Spleen (tissue), 11 donors: ENCODE results near the gene ADGRB2. TPM values are rescaled to one million over a fixed set of nuclear protein-coding genes. Genes with fewer than 3 reads are reported as not detected.
A peak's percentile ranks its signal among the peaks of the same experiment; 100 is the strongest.

Experiments used
- DNase-seq: peaks from one replicate; pipeline ENCODE4 v3.0.0-alpha.2; 2020
- H3K27ac ChIP-seq, 8 donors: fragments of 200-600 bp; sonication (generic) in 7 of 8; 1 replicate in 4 of 8; 2 replicates in 4 of 8; pipeline versions ENCODE4 v1.5.0 to v1.8.0; 2016 to 2021; ENCODE audit warnings: inconsistent platforms in 4 of 8, mild to moderate bottlenecking in 4 of 8, moderate library complexity in 1 of 8
- H3K27me3 ChIP-seq, 7 donors: fragments of 200-600 bp; sonication (generic) in 6 of 7; replicated peaks in 1 of 7; 1 replicate in 4 of 7; 2 replicates in 3 of 7; pipeline versions ENCODE4 v1.5.0 to v1.8.0; 2016 to 2021; ENCODE audit warnings: inconsistent platforms in 3 of 7, mild to moderate bottlenecking in 1 of 7
- H3K36me3 ChIP-seq, 6 donors: fragments of 200-600 bp; sonication (generic) in 5 of 6; 1 replicate in 4 of 6; 2 replicates in 2 of 6; pipeline versions ENCODE4 v1.5.0 to v1.8.0; 2016 to 2021; ENCODE audit warnings: inconsistent platforms in 2 of 6
- H3K4me1 ChIP-seq, 6 donors: fragments of 200-600 bp; sonication (generic) in 5 of 6; 1 replicate in 3 of 6; 2 replicates in 3 of 6; pipeline versions ENCODE4 v1.5.0 to v1.8.0; 2016 to 2021; ENCODE audit warnings: inconsistent platforms in 3 of 6
- H3K4me3 ChIP-seq, 8 donors: fragments of 200-600 bp; sonication (generic) in 7 of 8; 1 replicate in 4 of 8; 2 replicates in 4 of 8; pipeline versions ENCODE4 v1.5.0 to v1.8.0; 2016 to 2021; ENCODE audit warnings: inconsistent platforms in 4 of 8, mild to moderate bottlenecking in 4 of 8, moderate library complexity in 2 of 8
- H3K9me3 ChIP-seq, 8 donors: fragments of 200-600 bp; sonication (generic) in 7 of 8; 1 replicate in 4 of 8; 2 replicates in 4 of 8; pipeline versions ENCODE4 v1.5.0 to v1.8.0; 2016 to 2021; ENCODE audit warnings: inconsistent platforms in 4 of 8
- CTCF ChIP-seq, 11 experiments: fragments of 200-600 bp in 7 of 11; fragments of 450-650 bp in 4 of 11; sonication (generic) in 4 of 11; IDR thresholded peaks in 8 of 11; conservative IDR thresholded peaks in 3 of 11; 1 replicate in 7 of 11; 2 replicates in 4 of 11; pipeline versions ENCODE4 v1.4.0 to v1.8.0; 2016 to 2021; ENCODE audit warnings: antibody characterized with exemption in 11 of 11, inconsistent platforms in 4 of 11, mild to moderate bottlenecking in 1 of 11
- POLR2A ChIP-seq, 3 donors: fragments of 450-650 bp; IDR thresholded peaks; one replicate each; pipeline ENCODE4 v1.5.1; 2017; ENCODE audit warnings: antibody characterized with exemption in 3 of 3, mild to moderate bottlenecking in 1 of 3
- POLR2AphosphoS5 ChIP-seq, 3 donors: sonication (generic); formaldehyde crosslinking; IDR thresholded peaks; one replicate each; pipeline ENCODE4 v1.5.1; 2017; ENCODE audit warnings: antibody characterized with exemption in 3 of 3
- WGBS, 5 donors: extraction: QIAGEN DNeasy Blood & Tissue Kit in 3 of 5; methylation state at CpG; one replicate each; pipeline versions ENCODE4 v1.1.5 to v1.1.7; 2013 to 2018; 5-methylcytosine and 5-hydroxymethylcytosine counted together
- intact Hi-C: fragments of 100-400 bp; cut with DNase I; formaldehyde crosslinking; loops from one replicate; pipeline ENCODE4 v1.15.0; 2023; ENCODE audit warnings: low total_unique reads
- polyA plus RNA-seq, 3 donors: library from polyadenylated mRNA; stranded (reverse); fragments of 200-250 nt; gene quantifications; one replicate each; pipeline ENCODE4 v1.2.1, GENCODE V29; 2013
- total RNA-seq, 7 donors: library from RNA; depleted of rRNA in 3 of 7; stranded (reverse); fragments of >200 nt in 3 of 7; fragmentation: NEBNext Ultra II Directional in 4 of 7; extraction: Animal tissue kit (Norgen Biotek cat#: 25700) in 4 of 7; gene quantifications; one replicate each; pipeline versions ENCODE4 v1.1.0 to v1.2.1, GENCODE V29; 2016 to 2021
- donor health status: healthy with polysubstance abuse.
- donor health status: DM: no; HTN: no; CAD: no; lungs with moderate emphysema.
- donor health status: DM: no; HTN: no; CAD: no.
- donor health status: Bipolar disorder and iron deficiency.
- donor health status: healthy.
- donor health status: DM: no; HTN: no; CAD: no.
- donor health status: DM: yes; HTN: yes; CAD: no.

The ADGRB2 gene
- total and polyA plus RNA-seq, 10 donors: 0.52 to 5.1 (median 1.5) TPM

GRCh38 chr1:31793586-31794285 lies 29.6 kb upstream of the ADGRB2 start:
- H3K27me3 ChIP-seq: peaks cover 0 to 16% (median 0%) of the 10 kb centered on the region in 7 donors
- intact Hi-C loops: loop anchor here (10.0 kb wide), 1 partner anchor 219 kb away; the partner anchor contains the start of gene TINAGL1
- no peaks in the 10 kb centered on the region for H3K36me3 ChIP-seq
- peaks cover 0 to 17% (median 12%) of the 10 kb centered on the region in 6 donors for H3K4me1 ChIP-seq
- no peak overlapping the region for H3K27ac ChIP-seq
- DNase-seq: peak; percentile 68
- no peak overlapping the region for H3K4me3 ChIP-seq
- 76 to 87% (median 80%) methylated on average over 10 to 13 of the region's 13 CpGs for WGBS, 5 donors
- no peak for TF ChIP-seq POLR2AphosphoS5 (IDR thresholded peaks at IDR 0.05)
- no peak for TF ChIP-seq CTCF (IDR thresholded peaks at IDR 0.05 in 8 of 11, conservative IDR thresholded peaks at IDR 0.05 in 3 of 11)
- TF ChIP-seq POLR2A (IDR thresholded peaks at IDR 0.05): no peak
- H3K9me3 ChIP-seq: no peaks in the 10 kb centered on the region

GRCh38 chr1:31793086-31793485 lies 28.9 kb upstream of the ADGRB2 start:
- DNase-seq: peak; percentile 67
- TF ChIP-seq CTCF (IDR thresholded peaks at IDR 0.05 in 8 of 11, conservative IDR thresholded peaks at IDR 0.05 in 3 of 11) (no peak), POLR2A (IDR thresholded peaks at IDR 0.05) (no peak), POLR2AphosphoS5 (IDR thresholded peaks at IDR 0.05) (no peak)
- H3K27me3 ChIP-seq: peaks cover 0 to 12% (median 0%) of the 10 kb centered on the region in 7 donors
- no peak overlapping the region for H3K27ac ChIP-seq
- 85 to 98% (median 94%) methylated on average over 4 to 6 of the region's 6 CpGs for WGBS, 5 donors
- no peaks in the 10 kb centered on the region for H3K9me3 ChIP-seq
- intact Hi-C loops: loop anchor here (10.0 kb wide), 1 partner anchor 218 kb away; the partner anchor contains the start of gene TINAGL1
- H3K36me3 ChIP-seq: no peaks in the 10 kb centered on the region
- H3K4me1 ChIP-seq: peaks cover 0 to 17% (median 12%) of the 10 kb centered on the region in 6 donors
- H3K4me3 ChIP-seq: no peak overlapping the region

GRCh38 chr1:31792541-31792940 lies 28.4 kb upstream of the ADGRB2 start:
- DNase-seq: peak; percentile 59
- Histone ChIP-seq H3K36me3 (no peaks in the 10 kb centered on the region), H3K27me3 (peaks cover 0 to 6% (median 0%) of the 10 kb centered on the region in 7 donors), H3K9me3 (no peaks in the 10 kb centered on the region), H3K27ac (no peak overlapping the region), H3K4me1 (peaks cover 0 to 21% (median 14%) of the 10 kb centered on the region in 6 donors), H3K4me3 (no peak overlapping the region)
- TF ChIP-seq POLR2AphosphoS5 (IDR thresholded peaks at IDR 0.05) (no peak), POLR2A (IDR thresholded peaks at IDR 0.05) (no peak), CTCF (IDR thresholded peaks at IDR 0.05 in 8 of 11, conservative IDR thresholded peaks at IDR 0.05 in 3 of 11) (no peak)
- intact Hi-C loops: loop anchor here (10.0 kb wide), 1 partner anchor 218 kb away; the partner anchor contains the start of gene TINAGL1
- 69 to 90% (median 81%) methylated on average over 4 of the region's 4 CpGs for WGBS, 5 donors

- Histone ChIP-seq H3K36me3 (no peaks in the 10 kb centered on the region), H3K4me3 (no peak overlapping the region), H3K27ac (no peak overlapping the region), H3K27me3 (peaks cover 0 to 4% (median 0%) of the 10 kb centered on the region in 7 donors), H3K4me1 (peaks cover 0 to 23% (median 14%) of the 10 kb centered on the region in 6 donors), H3K9me3 (no peaks in the 10 kb centered on the region)
- TF ChIP-seq POLR2A (IDR thresholded peaks at IDR 0.05) (no peak), CTCF (IDR thresholded peaks at IDR 0.05 in 8 of 11, conservative IDR thresholded peaks at IDR 0.05 in 3 of 11) (no peak), POLR2AphosphoS5 (IDR thresholded peaks at IDR 0.05) (no peak)
- DNase-seq: peak; percentile 77
- intact Hi-C loops: loop anchor here (10.0 kb wide), 1 partner anchor 217 kb away; the partner anchor contains the start of gene TINAGL1
- 73 to 91% (median 85%) methylated on average over 5 to 11 of the region's 11 CpGs for WGBS, 5 donors
Measured at GRCh38 chr1:31792116-31792515, 28.0 kb upstream of the ADGRB2 start.
